PC-9 (cell line): ENCODE results near the gene PRH1.

Experiments used
- EZH2 ChIP-seq: fragments of 200-600 bp; sonication (generic); IDR thresholded peaks from 2 replicates; pipeline ENCODE4 v1.8.0; 2017; ENCODE audit warnings: antibody characterized with exemption, low read depth
- TF ChIP-seq, protein P1 (sequence below): fragments of 200-600 bp; sonication (generic); conservative IDR thresholded peaks from 2 replicates; pipeline ENCODE4 v1.6.1; 2017; ENCODE audit warnings: mixed run types, antibody characterized with exemption, mild to moderate bottlenecking, moderate library complexity

DNA sequence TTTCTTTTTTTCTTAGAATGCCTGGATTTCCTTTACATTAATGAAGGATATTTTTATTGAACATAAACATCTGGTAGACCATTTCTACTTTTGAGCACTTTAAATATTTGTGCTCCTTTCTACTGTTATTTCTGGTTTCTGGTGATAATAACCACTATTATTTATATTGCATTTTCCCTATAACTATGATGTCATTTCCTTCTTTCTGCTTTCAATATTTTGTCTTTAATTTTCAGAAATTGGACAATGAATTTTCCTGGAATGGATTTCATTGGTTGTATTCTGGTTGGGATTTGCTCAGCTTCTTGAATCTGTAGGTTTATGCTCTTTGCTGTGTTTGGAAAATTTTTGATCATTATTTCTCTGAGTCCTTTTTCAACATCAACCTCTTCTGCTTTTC is 5.2 kb upstream of the PRH1 start:
- no peak for TF ChIP-seq EZH2
- TF ChIP-seq, protein P1, sequence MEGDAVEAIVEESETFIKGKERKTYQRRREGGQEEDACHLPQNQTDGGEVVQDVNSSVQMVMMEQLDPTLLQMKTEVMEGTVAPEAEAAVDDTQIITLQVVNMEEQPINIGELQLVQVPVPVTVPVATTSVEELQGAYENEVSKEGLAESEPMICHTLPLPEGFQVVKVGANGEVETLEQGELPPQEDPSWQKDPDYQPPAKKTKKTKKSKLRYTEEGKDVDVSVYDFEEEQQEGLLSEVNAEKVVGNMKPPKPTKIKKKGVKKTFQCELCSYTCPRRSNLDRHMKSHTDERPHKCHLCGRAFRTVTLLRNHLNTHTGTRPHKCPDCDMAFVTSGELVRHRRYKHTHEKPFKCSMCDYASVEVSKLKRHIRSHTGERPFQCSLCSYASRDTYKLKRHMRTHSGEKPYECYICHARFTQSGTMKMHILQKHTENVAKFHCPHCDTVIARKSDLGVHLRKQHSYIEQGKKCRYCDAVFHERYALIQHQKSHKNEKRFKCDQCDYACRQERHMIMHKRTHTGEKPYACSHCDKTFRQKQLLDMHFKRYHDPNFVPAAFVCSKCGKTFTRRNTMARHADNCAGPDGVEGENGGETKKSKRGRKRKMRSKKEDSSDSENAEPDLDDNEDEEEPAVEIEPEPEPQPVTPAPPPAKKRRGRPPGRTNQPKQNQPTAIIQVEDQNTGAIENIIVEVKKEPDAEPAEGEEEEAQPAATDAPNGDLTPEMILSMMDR, result no peak
